Activated B cell treated with CpG ODN at 0.5 μM for 24 hours (primary cell): ENCODE data around the gene IQSEC1. TPM values are rescaled to one million over a fixed set of nuclear protein-coding genes. Genes with fewer than 3 reads are reported as not detected.

Experiments used
- ATAC-seq: fragments of 200-7000 bp; cut with Tn5 transposase; one replicate; pipeline ENCODE4 v1.10.0; 2021; ENCODE audit warnings: low read depth, mild to moderate bottlenecking, moderate library complexity
- CTCF ChIA-PET: fragments of 350-600 bp; sonication (Branson Sonifier 250); formaldehyde crosslinking; loops from one replicate; lab custom pipeline; 2021; ENCODE audit warnings: antibody characterized with exemption; lab: Charles Lee
- POLR2A ChIA-PET: fragments of 350-600 bp; sonication (Branson Sonifier 250); formaldehyde crosslinking; loops from one replicate; lab custom pipeline; 2021; ENCODE audit warnings: antibody characterized with exemption; lab: Charles Lee
- DNase-seq: peaks from one replicate; pipeline ENCODE4 v3.0.0; 2022
- H3K27ac Mint-ChIP-seq: one replicate; pipeline ENCODE4 v1.8.0; 2020; ENCODE audit warnings: mixed read lengths
- H3K27me3 Mint-ChIP-seq: one replicate; pipeline ENCODE4 v1.8.0; 2021; ENCODE audit warnings: mixed read lengths
- H3K36me3 Mint-ChIP-seq: one replicate; pipeline ENCODE4 v1.8.0; 2021; ENCODE audit warnings: low read depth, mixed read lengths
- H3K4me1 Mint-ChIP-seq: one replicate; pipeline ENCODE4 v1.8.0; 2021; ENCODE audit warnings: mixed read lengths
- H3K4me3 Mint-ChIP-seq: one replicate; pipeline ENCODE4 v1.8.0; 2020; ENCODE audit warnings: mild to moderate bottlenecking, mixed read lengths
- H3K9me3 Mint-ChIP-seq: one replicate; pipeline ENCODE4 v1.8.0; 2020; ENCODE audit warnings: mixed read lengths
- CTCF ChIP-seq: fragments of 200-600 bp; IDR thresholded peaks from one replicate; pipeline ENCODE4 v1.8.0; 2022; ENCODE audit warnings: antibody characterized with exemption, mild to moderate bottlenecking
- intact Hi-C: fragments of 100-400 bp; cut with micrococcal nuclease; formaldehyde crosslinking; loops from one replicate; pipeline ENCODE4 v1.15.1; 2024
- total RNA-seq: library from RNA; stranded (reverse); gene quantifications from 2 replicates; pipeline ENCODE4 v1.2.3, GENCODE V29; 2022

The IQSEC1 gene
- total RNA-seq, 1 donor from 2014 or later: 296 TPM

GRCh38 chr3:13085846-13086179 is 12.6 kb upstream of the IQSEC1 start:
- TF ChIP-seq CTCF: no peak
- Mint-ChIP-seq H3K27me3 (no peaks in the 10 kb centered on the region), H3K9me3 (no peaks in the 10 kb centered on the region), H3K4me3 (peak overlapping the region; percentile 35), H3K27ac (peak overlapping the region; percentile 92), H3K4me1 (peaks cover 91% of the 10 kb centered on the region), H3K36me3 (no peaks in the 10 kb centered on the region)
- intact Hi-C loops: loop anchor here (2.0 kb wide), 3 partner anchors 131 to 329 kb away; no protein-coding TSS in a partner anchor
- ATAC-seq (no peak), DNase-seq (no peak)
- ChIA-PET POLR2A (interaction anchor here (1.1 to 10.0 kb wide), 8 partner anchors 13 to 329 kb away, joined by 3 to 291 read pairs (median 16); partner anchors contain the start of gene IQSEC1), CTCF (no interaction called here)

GRCh38 chr3:13085081-13085845 is 12.0 kb upstream of the IQSEC1 start:
- intact Hi-C loops: loop anchor here (2.0 kb wide), 3 partner anchors 130 to 330 kb away; no protein-coding TSS in a partner anchor
- peaks cover 92% of the 10 kb centered on the region for H3K4me1 Mint-ChIP-seq
- POLR2A ChIA-PET: interaction anchor here (1.0 to 10.0 kb wide), 13 partner anchors 15 to 367 kb away, joined by 3 to 291 read pairs (median 6); no protein-coding TSS in a partner anchor
- no peaks in the 10 kb centered on the region for H3K9me3 Mint-ChIP-seq
- TF ChIP-seq CTCF: no peak
- ATAC-seq (no peak), DNase-seq (no peak)
- CTCF ChIA-PET: no interaction called here
- H3K36me3 Mint-ChIP-seq: no peaks in the 10 kb centered on the region
- peak overlapping the region; percentile 92 for H3K27ac Mint-ChIP-seq
- H3K4me3 Mint-ChIP-seq: no peak overlapping the region
- no peaks in the 10 kb centered on the region for H3K27me3 Mint-ChIP-seq

- peak; percentile 76 for ATAC-seq
- CTCF ChIA-PET: interaction anchor here (1.1 to 1.6 kb wide), 3 partner anchors 8 to 369 kb away, joined by 3 to 7 read pairs (median 4); no protein-coding TSS in a partner anchor
Measured at GRCh38 chr3:13083898-13084297, 10.7 kb upstream of the IQSEC1 start.

GRCh38 chr3:13083254-13083653 is 10.0 kb upstream of the IQSEC1 start:
- no peak for TF ChIP-seq CTCF
- ATAC-seq: no peak
- Mint-ChIP-seq H3K9me3 (no peaks in the 10 kb centered on the region), H3K27me3 (no peaks in the 10 kb centered on the region), H3K27ac (peak overlapping the region; percentile 92), H3K36me3 (no peaks in the 10 kb centered on the region), H3K4me1 (peaks cover 92% of the 10 kb centered on the region), H3K4me3 (peak overlapping the region; percentile 72)
- ChIA-PET CTCF (interaction anchor here (1.3 to 1.6 kb wide), 2 partner anchors 9 to 370 kb away, joined by 4 to 7 read pairs; no protein-coding TSS in a partner anchor), POLR2A (interaction anchor here (1.1 to 10.0 kb wide), 11 partner anchors 9 to 77 kb away, joined by 5 to 291 read pairs (median 11); partner anchors contain the start of gene IQSEC1)
- intact Hi-C loops: no loop called here
- no peak for DNase-seq

More at GRCh38 chr3:13083898-13084297, 10.7 kb upstream of the IQSEC1 start:
- no peaks in the 10 kb centered on the region for H3K27me3 Mint-ChIP-seq
- peak; percentile 63 for DNase-seq
- POLR2A ChIA-PET: interaction anchor here (0.8 to 10.0 kb wide), 16 partner anchors 8 to 368 kb away, joined by 3 to 291 read pairs (median 9); partner anchors contain the start of gene IQSEC1
- H3K9me3 Mint-ChIP-seq: no peaks in the 10 kb centered on the region
- TF ChIP-seq CTCF: no peak
- H3K36me3 Mint-ChIP-seq: no peaks in the 10 kb centered on the region
- peaks cover 92% of the 10 kb centered on the region for H3K4me1 Mint-ChIP-seq
- peak overlapping the region; percentile 92 for H3K27ac Mint-ChIP-seq
- intact Hi-C loops: loop anchor here (1.0 to 2.0 kb wide), 6 partner anchors 12 to 331 kb away; no protein-coding TSS in a partner anchor
- peak overlapping the region; percentile 72 for H3K4me3 Mint-ChIP-seq

GRCh38 chr3:13082677-13083076 is 9.4 kb upstream of the IQSEC1 start:
- ATAC-seq (no peak), DNase-seq (no peak)
- peak overlapping the region; percentile 8 for H3K4me3 Mint-ChIP-seq
- ChIA-PET POLR2A (interaction anchor here (1.1 to 10.0 kb wide), 5 partner anchors 9 to 67 kb away, joined by 3 to 291 read pairs (median 11); partner anchors contain the start of gene IQSEC1), CTCF (interaction anchor here (2.2 kb wide), 1 partner anchor 9 kb away, joined by 9 read pairs; no protein-coding TSS in a partner anchor)
- H3K27me3 Mint-ChIP-seq: no peaks in the 10 kb centered on the region
- peaks cover 92% of the 10 kb centered on the region for H3K4me1 Mint-ChIP-seq
- TF ChIP-seq CTCF: no peak
- no peaks in the 10 kb centered on the region for H3K9me3 Mint-ChIP-seq
- intact Hi-C loops: no loop called here
- H3K27ac Mint-ChIP-seq: peak overlapping the region; percentile 92
- no peaks in the 10 kb centered on the region for H3K36me3 Mint-ChIP-seq
